Pancreas (tissue), 10 donors: Measurements from ENCODE around the gene REL. TPM values are rescaled to one million over a fixed set of nuclear protein-coding genes. Genes with fewer than 3 reads are reported as not detected.

ENCODE experiments used
- ATAC-seq, 4 donors: fragments of 200-7000 bp; cut with Tn5 transposase; one replicate each; pipeline versions ENCODE4 v1.8.0 to v1.9.1; 2020; ENCODE audit warnings: mild to moderate bottlenecking in 4 of 4, moderate library complexity in 4 of 4
- DNase-seq, 6 donors: peaks; one replicate each; pipeline ENCODE4 v3.0.0-alpha.2; 2020
- FAIRE-seq: peaks from 2 replicates; lab custom pipeline; 2012; peaks lifted over from hg19 to GRCh38; lab: Jason Lieb, UNC
- H3K27ac ChIP-seq, 4 donors: fragments of 200-600 bp; sonication (generic); 1 replicate in 3 of 4; 2 replicates in 1 of 4; pipeline versions ENCODE4 v1.5.0 to v1.8.0; 2020
- H3K27me3 ChIP-seq, 4 donors: fragments of 200-600 bp; one replicate each; pipeline ENCODE4 v1.8.0; 2021
- H3K36me3 ChIP-seq, 3 donors: fragments of 200-600 bp; sonication (generic) in 1 of 3; one replicate each; pipeline versions ENCODE4 v1.5.0 to v1.8.0; 2020 to 2021
- H3K4me1 ChIP-seq, 3 donors: fragments of 200-600 bp; one replicate each; pipeline ENCODE4 v1.8.0; 2021
- H3K4me3 ChIP-seq, 4 donors: fragments of 200-600 bp; sonication (generic) in 2 of 4; one replicate each; pipeline versions ENCODE4 v1.5.0 to v1.8.0; 2020 to 2021
- H3K9me3 ChIP-seq, 4 donors: fragments of 200-600 bp; one replicate each; pipeline ENCODE4 v1.8.0; 2021
- whole genome bisulfite sequencing, 2 donors: extraction: QIAGEN DNeasy Blood & Tissue Kit; methylation state at CpG; one replicate each; pipeline ENCODE4 v1.1.7; 2013; 5-methylcytosine and 5-hydroxymethylcytosine counted together
- intact Hi-C, 3 donors: fragments of 100-400 bp; cut with DNase I; formaldehyde crosslinking; loops; one replicate each; pipeline versions ENCODE4 v1.11.1 to v1.14.2; 2022
- polyA plus RNA-seq, 2 donors: library from polyadenylated mRNA; stranded (reverse); fragments of 200-250 nt; gene quantifications; one replicate each; pipeline ENCODE4 v1.2.3, GENCODE V29; 2013
- total RNA-seq, 6 donors: library from RNA; stranded (reverse); fragmentation: NEBNext Ultra II Directional in 4 of 6; extraction: Animal tissue kit (Norgen Biotek cat#: 25700) in 4 of 6; gene quantifications; one replicate each; pipeline versions ENCODE4 v1.2.1 to v1.2.4, GENCODE V29; 2021 to 2023
- TF ChIP-seq, protein P1 (sequence below), 4 donors: fragments of 200-600 bp; sonication (generic) in 3 of 4; IDR thresholded peaks; one replicate each; pipeline versions ENCODE4 v1.5.0 to v1.8.0; 2021; ENCODE audit warnings: antibody characterized with exemption in 4 of 4
- donor health status: healthy with polysubstance abuse.
- donor health status: DM: no; HTN: no; CAD: no; lungs with moderate emphysema.
- donor health status: DM: no; HTN: no; CAD: no.
- donor health status: control.
- donor health status: control.
- donor health status: Bipolar disorder and iron deficiency.
- donor health status: DM: yes; HTN: yes; CAD: no.
- donor health status: DM: no; HTN: no; CAD: no.
- donor health status: DM: no; HTN: no; CAD: no.
- donor health status: DM: yes; HTN: yes; CAD: no.

The REL gene
- total and polyA plus RNA-seq, 8 donors: 1.5 to 11.9 (median 7.0) TPM

- Histone ChIP-seq H3K27me3 (no peaks in the 10 kb centered on the region), H3K27ac (no peak overlapping the region), H3K4me1 (no peaks in the 10 kb centered on the region), H3K4me3 (no peak overlapping the region), H3K9me3 (no peaks in the 10 kb centered on the region), H3K36me3 (no peaks in the 10 kb centered on the region)
- WGBS, 2 donors: 86 to 88% methylated on average over 3 of the region's 3 CpGs
- ATAC-seq (no peak), DNase-seq (no peak), FAIRE-seq (no peak)
- intact Hi-C loops: no loop called here
- TF ChIP-seq, protein P1, sequence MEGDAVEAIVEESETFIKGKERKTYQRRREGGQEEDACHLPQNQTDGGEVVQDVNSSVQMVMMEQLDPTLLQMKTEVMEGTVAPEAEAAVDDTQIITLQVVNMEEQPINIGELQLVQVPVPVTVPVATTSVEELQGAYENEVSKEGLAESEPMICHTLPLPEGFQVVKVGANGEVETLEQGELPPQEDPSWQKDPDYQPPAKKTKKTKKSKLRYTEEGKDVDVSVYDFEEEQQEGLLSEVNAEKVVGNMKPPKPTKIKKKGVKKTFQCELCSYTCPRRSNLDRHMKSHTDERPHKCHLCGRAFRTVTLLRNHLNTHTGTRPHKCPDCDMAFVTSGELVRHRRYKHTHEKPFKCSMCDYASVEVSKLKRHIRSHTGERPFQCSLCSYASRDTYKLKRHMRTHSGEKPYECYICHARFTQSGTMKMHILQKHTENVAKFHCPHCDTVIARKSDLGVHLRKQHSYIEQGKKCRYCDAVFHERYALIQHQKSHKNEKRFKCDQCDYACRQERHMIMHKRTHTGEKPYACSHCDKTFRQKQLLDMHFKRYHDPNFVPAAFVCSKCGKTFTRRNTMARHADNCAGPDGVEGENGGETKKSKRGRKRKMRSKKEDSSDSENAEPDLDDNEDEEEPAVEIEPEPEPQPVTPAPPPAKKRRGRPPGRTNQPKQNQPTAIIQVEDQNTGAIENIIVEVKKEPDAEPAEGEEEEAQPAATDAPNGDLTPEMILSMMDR (IDR thresholded peaks at IDR 0.05): no peak
Observed at GRCh38 chr2:60867007-60867406, 14.4 kb upstream of the REL start.

DNA sequence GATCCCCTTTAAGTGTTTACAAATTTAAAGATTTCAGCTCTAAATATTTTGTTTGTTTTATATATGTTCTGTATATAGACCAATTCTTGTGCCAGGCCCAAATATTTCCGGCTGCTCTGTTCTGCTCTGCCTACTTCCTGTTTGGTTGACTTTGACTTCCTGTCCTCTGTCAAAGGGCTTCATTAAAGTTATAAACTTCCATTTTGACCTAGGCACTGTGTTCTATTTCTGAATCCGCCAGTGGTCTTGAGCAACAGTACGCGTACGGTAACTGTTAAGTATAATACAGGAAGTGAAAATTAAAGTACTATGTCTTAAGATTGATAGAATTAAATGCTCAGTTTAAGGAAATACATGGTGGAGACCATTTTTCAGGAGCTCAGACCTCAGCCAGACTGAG, 13.5 kb upstream of the REL start:
- DNase-seq (no peak), ATAC-seq (peak in 2 of 4 donors; percentile 56 to 73), FAIRE-seq (no peak)
- H3K4me3 ChIP-seq: no peak overlapping the region
- no peaks in the 10 kb centered on the region for H3K4me1 ChIP-seq
- intact Hi-C loops: no loop called here
- H3K27ac ChIP-seq: peak overlapping the region in 1 of 4 donors; percentile 6
- TF ChIP-seq, protein P1 (IDR thresholded peaks at IDR 0.05): no peak
- H3K27me3 ChIP-seq: no peaks in the 10 kb centered on the region
- 68 to 70% methylated on average over 5 of the region's 5 CpGs for WGBS, 2 donors
- H3K9me3 ChIP-seq: no peaks in the 10 kb centered on the region
- H3K36me3 ChIP-seq: no peaks in the 10 kb centered on the region

DNA sequence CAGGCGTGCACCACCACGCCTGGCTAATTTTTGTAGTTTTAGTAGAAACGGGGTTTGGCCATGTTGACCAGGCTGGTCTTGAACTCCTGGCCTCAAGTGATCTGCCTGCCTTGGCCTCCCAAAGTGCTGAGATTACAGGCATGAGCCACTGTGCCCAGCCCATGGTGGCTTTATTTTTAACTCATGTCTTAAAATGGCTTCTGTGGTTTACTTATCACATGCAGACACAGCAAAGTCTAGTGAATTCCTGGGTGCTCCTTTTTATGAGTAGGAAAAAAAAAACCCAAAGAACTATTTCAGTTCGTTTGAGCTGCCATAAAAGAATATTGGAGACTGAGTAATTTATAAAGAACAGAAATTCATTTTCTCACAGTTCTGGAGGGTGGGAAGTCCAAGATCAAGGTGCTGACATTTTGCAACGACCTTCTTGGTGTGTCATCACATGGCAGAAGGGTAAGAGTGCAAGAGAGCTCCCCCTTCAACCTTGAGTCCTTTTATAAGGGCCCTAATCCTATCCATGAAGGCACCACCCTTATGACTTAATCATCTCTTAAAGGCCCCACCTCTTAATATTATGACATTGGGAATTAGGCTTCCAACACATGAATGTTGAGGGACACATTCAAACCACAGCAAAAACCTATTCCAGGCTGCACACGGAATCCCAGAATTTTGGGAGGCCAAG, 12.6 kb upstream of the REL start:
- WGBS, 2 donors: 81 to 87% methylated on average over 6 of the region's 6 CpGs
- intact Hi-C loops: no loop called here

GRCh38 chr2:60872510-60872928, 8.9 kb upstream of the REL start:
- no peak overlapping the region for H3K27ac ChIP-seq
- no peaks in the 10 kb centered on the region for H3K27me3 ChIP-seq
- no peaks in the 10 kb centered on the region for H3K36me3 ChIP-seq
- DNase-seq: no peak
- TF ChIP-seq, protein P1 (IDR thresholded peaks at IDR 0.05): no peak
- intact Hi-C loops: no loop called here
- FAIRE-seq: no peak
- no peaks in the 10 kb centered on the region for H3K4me1 ChIP-seq
- no peak for ATAC-seq
- no peak overlapping the region for H3K4me3 ChIP-seq
- WGBS, 2 donors: 73 to 78% methylated on average over 3 of the region's 3 CpGs
- H3K9me3 ChIP-seq: no peaks in the 10 kb centered on the region

More for the DNA sequence above, 12.6 kb upstream of the REL start:
- FAIRE-seq (no peak), ATAC-seq (no peak), DNase-seq (no peak)
- no peaks in the 10 kb centered on the region for H3K27me3 ChIP-seq
- no peak overlapping the region for H3K27ac ChIP-seq
- TF ChIP-seq, protein P1 (IDR thresholded peaks at IDR 0.05): no peak
- H3K4me3 ChIP-seq: no peak overlapping the region
- no peaks in the 10 kb centered on the region for H3K4me1 ChIP-seq
- no peaks in the 10 kb centered on the region for H3K36me3 ChIP-seq
- H3K9me3 ChIP-seq: no peaks in the 10 kb centered on the region

DNA sequence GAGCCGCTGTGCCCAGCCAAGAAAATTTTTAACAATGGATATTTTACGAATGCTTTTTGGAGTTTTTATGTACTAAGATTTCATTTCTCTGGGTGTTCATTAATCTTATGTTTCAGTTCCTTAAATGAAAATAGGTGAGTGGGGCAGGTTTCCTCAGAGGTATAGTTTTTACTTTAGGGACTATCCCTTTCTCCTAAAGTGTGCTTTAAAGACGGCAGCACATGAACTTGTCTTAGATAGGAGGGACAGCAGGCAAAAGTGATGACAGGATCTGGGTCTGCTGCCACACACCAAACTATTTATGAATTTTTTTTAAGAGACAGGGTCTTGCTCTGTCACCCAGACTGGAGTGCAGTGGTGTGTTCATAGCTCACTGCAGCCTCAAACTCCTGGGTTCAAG, 8.0 kb upstream of the REL start:
- intact Hi-C loops: no loop called here
- H3K36me3 ChIP-seq: no peaks in the 10 kb centered on the region
- TF ChIP-seq, protein P1 (IDR thresholded peaks at IDR 0.05): no peak
- 86 to 93% methylated on average over 3 of the region's 3 CpGs for WGBS, 2 donors
- H3K4me1 ChIP-seq: no peaks in the 10 kb centered on the region
- DNase-seq (no peak), FAIRE-seq (no peak), ATAC-seq (no peak)
- H3K27me3 ChIP-seq: no peaks in the 10 kb centered on the region
- no peak overlapping the region for H3K4me3 ChIP-seq
- H3K9me3 ChIP-seq: no peaks in the 10 kb centered on the region
- H3K27ac ChIP-seq: no peak overlapping the region
